K562 (cell line): Measurements from ENCODE around the gene ZMYM4. TPM values are rescaled to one million over a fixed set of nuclear protein-coding genes. Genes with fewer than 3 reads are reported as not detected.

ENCODE experiments used
- CREBBP ChIP-seq: IDR thresholded peaks from one replicate; pipeline ENCODE4 v1.6.1; 2012; ENCODE audit warnings: low read depth, mild to moderate bottlenecking, control low read depth, inconsistent platforms, low read length
- HINFP ChIP-seq: fragments of 450-650 bp; conservative IDR thresholded peaks from 2 replicates; pipeline ENCODE4 v1.6.1; 2016; ENCODE audit warnings: missing genetic modification characterization, low read depth, mild to moderate bottlenecking, control low read depth, missing compliant biosample characterization
- HNRNPH1 ChIP-seq: fragments of 200-400 bp; formaldehyde crosslinking; optimal IDR thresholded peaks from 2 replicates; pipeline ENCODE3; 2017; ENCODE audit warnings: low read depth, mild to moderate bottlenecking, low read length, moderate library complexity
- JUNB ChIP-seq: fragments of 450-650 bp; formaldehyde crosslinking; conservative IDR thresholded peaks from 2 replicates; pipeline ENCODE4 v1.4.0; 2020; ENCODE audit warnings: mild to moderate bottlenecking
- MYBL2 ChIP-seq, 2 experiments: fragments of 450-650 bp in 1 of 2; sonication (generic) in 1 of 2; formaldehyde crosslinking in 1 of 2; IDR thresholded peaks; 2 replicates each; pipeline versions ENCODE4 v1.6.1 to v1.8.1; 2017 to 2022; ENCODE audit warnings: borderline replicate concordance in 1 of 2, inconsistent platforms in 1 of 2, low read depth in 1 of 2, mild to moderate bottlenecking in 1 of 2, missing genetic modification reagents in 1 of 2, moderate library complexity in 1 of 2
- RBBP5 ChIP-seq: fragments of 200-600 bp; sonication (generic); IDR thresholded peaks from 2 replicates; pipeline ENCODE4 v1.6.1; 2012; ENCODE audit warnings: borderline replicate concordance, mild to moderate bottlenecking, low read length, control low read depth, inconsistent platforms; ENCODE audit not compliant: insufficient read depth, poor library complexity, severe bottlenecking
- RBFOX2 ChIP-seq: fragments of 200-400 bp; formaldehyde crosslinking; IDR thresholded peaks from 2 replicates; pipeline ENCODE4 v1.6.1; 2017; ENCODE audit warnings: low read depth, mild to moderate bottlenecking, low read length, moderate library complexity
- TAF1 ChIP-seq: IDR thresholded peaks from 2 replicates; pipeline ENCODE4 v1.6.1; 2011; ENCODE audit warnings: mild to moderate bottlenecking, low read length, moderate library complexity; ENCODE audit not compliant: insufficient read depth, control insufficient read depth, severe bottlenecking; ENCODE audit errors: extremely low read depth
- TCF7 ChIP-seq: sonication (generic); IDR thresholded peaks from 2 replicates; pipeline ENCODE4 v1.6.1; 2016; ENCODE audit warnings: antibody characterized with exemption, borderline replicate concordance
- polyA plus RNA-seq, 8 experiments: library from polyadenylated mRNA; depleted of rRNA in 4 of 8; stranded (reverse) in 5 of 8; unstranded in 3 of 8; fragments of >200 nt; fragmentation: Nextera tagmentation in 2 of 8; fragmentation: Illumina TruSeq in 1 of 8; extraction: Ambion mirVana in 2 of 8; extraction: Trizol in 1 of 8; gene quantifications; 2 replicates each; pipeline versions ENCODE4 v1.2.1 to v1.2.3, GENCODE V29; 2011 to 2014; ENCODE audit warnings: inconsistent platforms in 1 of 8, missing spikeins in 1 of 8
- total RNA-seq, 7 experiments: library from RNA; depleted of rRNA in 6 of 7; stranded (reverse); fragments of >200 nt in 6 of 7; fragmentation: Illumina TruSeq in 2 of 7; extraction: Trizol in 2 of 7; gene quantifications; 2 replicates each; pipeline versions ENCODE4 v1.2.1 to v1.2.3, GENCODE V29; 2011 to 2021; ENCODE audit warnings: low replicate concordance in 1 of 7
- TF ChIP-seq, protein P1 (sequence below): fragments of 450-650 bp; IDR thresholded peaks from 2 replicates; pipeline ENCODE4 v1.6.1; 2017; ENCODE audit warnings: antibody characterized with exemption
- TF ChIP-seq, protein P2 (sequence below): fragments of 250-450 bp; sonication (Bioruptor Pico); IDR thresholded peaks from 2 replicates; pipeline ENCODE4 v1.5.1; 2021; ENCODE audit warnings: mild to moderate bottlenecking
- TF ChIP-seq, protein P3 (sequence below): fragments of 250-450 bp; sonication (Bioruptor Pico); IDR thresholded peaks from 2 replicates; pipeline ENCODE4 v1.5.0; 2021; ENCODE audit warnings: mild to moderate bottlenecking, moderate library complexity

The ZMYM4 gene
- total and polyA plus RNA-seq, 9 of the 15 experiments (the other 6 are each of a cell fraction or from before 2014, with no cell fraction given), result 15.2 to 77.2 (median 63.3) TPM

DNA sequence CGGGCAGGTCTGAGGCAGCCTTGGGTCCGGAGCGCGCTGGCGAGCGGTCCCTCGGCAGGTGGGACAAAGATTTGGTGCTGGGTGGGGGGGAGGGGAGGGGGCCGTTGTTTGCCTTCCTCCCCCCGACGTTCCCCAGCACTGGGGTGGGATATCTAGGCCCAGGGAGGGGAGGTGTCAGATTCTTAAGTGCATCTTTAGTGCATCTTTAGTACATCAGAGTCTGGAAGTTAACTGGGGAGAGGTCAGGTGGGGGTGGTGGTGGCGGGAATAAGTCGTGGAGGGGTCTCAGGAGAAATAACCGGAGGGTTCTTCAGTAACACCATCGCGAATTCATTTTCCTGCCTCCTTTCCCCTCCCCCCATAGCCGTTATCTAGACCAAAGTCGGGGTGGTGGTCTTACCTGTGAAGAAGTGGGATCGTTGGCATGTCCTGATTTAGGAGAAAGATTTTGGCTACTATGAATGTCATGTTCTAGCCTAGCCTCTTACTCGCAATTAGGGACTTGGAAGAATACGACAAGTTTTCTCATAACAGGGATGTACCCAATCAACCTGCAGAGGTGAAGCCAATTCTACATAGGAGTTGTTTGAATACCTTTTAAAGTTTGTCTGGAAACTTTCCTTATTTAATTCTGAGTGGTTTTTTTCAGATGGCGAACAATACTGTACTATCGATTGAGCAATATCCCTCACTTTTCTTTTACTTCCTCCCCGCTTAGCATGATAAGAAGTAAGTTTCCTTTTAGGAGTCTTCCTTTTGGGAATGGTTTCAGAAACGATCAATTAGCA is 886 bp downstream of the ZMYM4 start (continued):
- TF ChIP-seq HINFP (tag) (0 out of 2 replicates have a peak, but pooled peaks have one; percentile 20), MYBL2 (IDR thresholded peaks at IDR 0.05; ENCODE audit: low read depth) (no peak), MYBL2 (CRISPR knock-in tag; IDR thresholded peaks at IDR 0.05; ENCODE audit: borderline replicate concordance) (no peak), JUNB (no peak), RBFOX2 (no peak), TAF1 (no peak), TCF7 (no peak), HNRNPH1 (no peak), RBBP5 (peak; percentile 44), CREBBP (no peak)
- TF ChIP-seq, protein P1, sequence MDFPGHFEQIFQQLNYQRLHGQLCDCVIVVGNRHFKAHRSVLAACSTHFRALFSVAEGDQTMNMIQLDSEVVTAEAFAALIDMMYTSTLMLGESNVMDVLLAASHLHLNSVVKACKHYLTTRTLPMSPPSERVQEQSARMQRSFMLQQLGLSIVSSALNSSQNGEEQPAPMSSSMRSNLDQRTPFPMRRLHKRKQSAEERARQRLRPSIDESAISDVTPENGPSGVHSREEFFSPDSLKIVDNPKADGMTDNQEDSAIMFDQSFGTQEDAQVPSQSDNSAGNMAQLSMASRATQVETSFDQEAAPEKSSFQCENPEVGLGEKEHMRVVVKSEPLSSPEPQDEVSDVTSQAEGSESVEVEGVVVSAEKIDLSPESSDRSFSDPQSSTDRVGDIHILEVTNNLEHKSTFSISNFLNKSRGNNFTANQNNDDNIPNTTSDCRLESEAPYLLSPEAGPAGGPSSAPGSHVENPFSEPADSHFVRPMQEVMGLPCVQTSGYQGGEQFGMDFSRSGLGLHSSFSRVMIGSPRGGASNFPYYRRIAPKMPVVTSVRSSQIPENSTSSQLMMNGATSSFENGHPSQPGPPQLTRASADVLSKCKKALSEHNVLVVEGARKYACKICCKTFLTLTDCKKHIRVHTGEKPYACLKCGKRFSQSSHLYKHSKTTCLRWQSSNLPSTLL, result no peak
- TF ChIP-seq, protein P2, sequence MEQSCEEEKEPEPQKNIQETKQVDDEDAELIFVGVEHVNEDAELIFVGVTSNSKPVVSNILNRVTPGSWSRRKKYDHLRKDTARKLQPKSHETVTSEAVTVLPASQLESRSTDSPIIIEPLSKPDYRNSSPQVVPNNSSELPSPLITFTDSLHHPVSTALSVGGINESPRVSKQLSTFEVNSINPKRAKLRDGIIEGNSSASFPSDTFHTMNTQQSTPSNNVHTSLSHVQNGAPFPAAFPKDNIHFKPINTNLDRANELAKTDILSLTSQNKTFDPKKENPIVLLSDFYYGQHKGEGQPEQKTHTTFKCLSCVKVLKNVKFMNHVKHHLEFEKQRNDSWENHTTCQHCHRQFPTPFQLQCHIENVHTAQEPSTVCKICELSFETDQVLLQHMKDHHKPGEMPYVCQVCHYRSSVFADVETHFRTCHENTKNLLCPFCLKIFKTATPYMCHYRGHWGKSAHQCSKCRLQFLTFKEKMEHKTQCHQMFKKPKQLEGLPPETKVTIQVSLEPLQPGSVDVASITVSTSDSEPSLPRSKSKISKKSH (CRISPR knock-in tag), result no peak
- TF ChIP-seq, protein P3, sequence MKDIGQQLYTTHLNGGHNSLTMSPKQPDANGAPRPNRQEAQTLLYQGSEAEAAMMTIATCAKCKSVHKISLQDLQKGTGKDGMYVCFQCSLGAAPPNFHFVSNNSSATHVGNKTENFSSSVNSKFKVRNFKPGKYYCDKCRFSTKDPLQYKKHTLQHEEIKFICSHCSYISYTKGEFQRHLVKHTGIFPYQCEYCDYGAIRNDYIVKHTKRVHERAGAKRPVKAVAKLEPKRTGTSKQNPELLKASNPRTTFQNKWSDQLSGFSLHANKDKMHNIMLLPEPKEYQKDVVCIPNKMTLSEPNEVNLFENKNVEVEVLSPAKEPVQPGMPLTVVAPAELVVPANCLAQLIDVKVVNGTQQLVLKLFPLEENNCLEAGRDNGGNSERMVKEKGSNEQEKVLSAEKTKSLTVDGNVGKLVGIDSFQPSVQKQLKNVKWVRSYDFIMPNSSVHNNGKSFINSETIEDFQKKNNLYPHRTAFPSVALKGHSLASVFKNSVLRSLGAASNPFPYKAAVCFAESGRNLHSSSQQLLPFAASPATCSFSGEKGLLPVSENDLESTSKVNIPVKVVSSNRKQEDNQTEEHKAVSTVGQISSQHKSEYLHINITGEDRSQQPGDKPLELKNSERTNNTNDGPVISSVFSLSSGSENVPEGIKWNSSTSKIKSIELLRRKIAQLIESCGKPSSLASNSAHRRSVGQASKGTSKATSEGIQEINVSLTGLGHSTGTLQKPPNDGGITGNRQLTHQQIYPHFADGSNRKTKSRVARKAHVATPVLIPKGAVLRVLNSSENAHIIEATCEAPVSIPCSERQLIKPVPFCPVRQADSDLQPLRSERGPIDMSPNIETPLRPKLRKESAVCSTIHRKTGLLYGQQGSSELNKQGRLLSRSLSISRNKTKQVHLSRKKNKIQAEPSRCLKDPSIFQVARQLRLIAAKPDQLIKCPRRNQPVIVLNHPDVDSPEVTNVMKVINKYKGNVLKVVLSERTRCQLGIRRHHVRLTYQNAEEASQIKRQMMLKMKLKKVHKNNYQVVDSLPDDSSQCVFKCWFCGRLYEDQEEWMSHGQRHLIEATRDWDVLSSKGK (CRISPR knock-in tag), result no peak
